Measurements from ENCODE around the gene PSMB7.
A peak's percentile ranks its signal among the peaks of the same experiment; 100 is the strongest.

Gene PSMB7

DNA sequence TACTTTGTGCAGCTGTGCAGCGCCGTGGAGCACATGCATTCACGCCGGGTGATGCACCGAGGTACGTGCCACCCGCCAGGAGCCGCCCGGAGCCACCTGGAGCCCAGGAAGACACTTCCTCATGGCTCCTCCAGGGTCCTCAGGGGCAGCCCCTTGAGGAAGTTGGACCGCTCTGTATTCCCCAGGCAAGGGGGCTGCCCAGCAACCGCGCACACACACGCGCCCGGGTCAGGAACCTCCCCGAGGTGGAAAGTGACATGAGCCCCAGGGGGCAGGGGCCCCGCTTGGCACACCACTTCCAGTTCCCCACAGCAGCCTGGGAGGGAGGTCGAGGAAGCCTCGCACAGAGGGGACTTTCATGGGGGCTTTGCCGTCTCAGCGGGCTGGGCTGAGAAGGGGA lies 88.9 kb downstream of the PSMB7 start:
- H3K27me3 Mint-ChIP-seq: no peaks in the 10 kb centered on the region
- peaks cover 39% of the 10 kb centered on the region for H3K4me1 Mint-ChIP-seq (ENCODE audit: low read depth)
- H3K9me3 Mint-ChIP-seq: no peaks in the 10 kb centered on the region
- H3K4me3 Mint-ChIP-seq: no peak overlapping the region
- H3K36me3 Mint-ChIP-seq (ENCODE audit: low read depth): peaks cover 100% of the 10 kb centered on the region
- no peak overlapping the region for H3K27ac Mint-ChIP-seq
- intact Hi-C loops (cut with micrococcal nuclease): no loop called here

DNA sequence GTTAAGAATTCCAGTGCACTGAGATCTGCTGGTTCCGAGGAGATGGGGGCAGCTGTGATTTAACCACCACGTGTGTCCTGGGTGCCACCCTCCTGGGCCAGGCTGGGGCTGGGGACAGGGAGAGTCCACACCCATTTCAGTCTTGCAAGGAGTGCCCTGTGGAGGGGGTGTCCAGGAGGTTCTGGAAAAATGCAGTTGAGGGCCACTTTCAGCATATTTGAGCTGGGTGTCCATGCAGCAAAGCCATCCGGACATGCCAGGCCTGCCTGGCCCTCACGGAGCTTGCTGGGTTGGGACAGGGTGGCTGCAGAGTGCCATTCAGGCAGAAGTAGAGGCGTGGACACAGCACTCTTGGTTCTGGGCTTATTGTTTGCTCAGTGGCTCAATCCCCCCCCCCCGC lies 89.4 kb downstream of the PSMB7 start:
- H3K27me3 Mint-ChIP-seq: no peaks in the 10 kb centered on the region
- intact Hi-C loops (cut with micrococcal nuclease): no loop called here
- peak overlapping the region; percentile 69 for H3K27ac Mint-ChIP-seq

DNA sequence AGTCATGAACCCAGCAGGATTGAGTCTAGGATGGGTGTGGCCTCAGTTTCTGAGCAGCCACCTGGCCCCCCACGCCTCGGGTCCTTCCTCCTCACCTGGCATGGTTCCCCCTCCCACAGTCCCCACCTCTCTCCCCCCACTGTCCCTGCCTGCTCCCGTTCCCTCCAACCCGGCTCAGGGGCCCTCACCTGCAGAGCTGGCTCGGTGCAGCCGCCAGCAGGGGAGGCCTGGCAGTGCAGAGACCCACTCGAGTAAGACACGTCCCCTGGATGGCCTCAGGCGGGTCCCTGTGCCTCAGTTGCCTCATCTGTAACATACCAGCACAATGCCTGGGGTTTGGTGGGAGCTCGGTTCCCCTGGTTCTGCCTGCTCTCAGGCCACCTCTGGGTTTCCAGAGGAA lies 91.3 kb downstream of the PSMB7 start:
- intact Hi-C loops (cut with micrococcal nuclease): no loop called here
- peak overlapping the region; percentile 69 for H3K27ac Mint-ChIP-seq
- no peak overlapping the region for H3K4me3 Mint-ChIP-seq
- peaks cover 100% of the 10 kb centered on the region for H3K36me3 Mint-ChIP-seq (ENCODE audit: low read depth)
- no peaks in the 10 kb centered on the region for H3K27me3 Mint-ChIP-seq
- peaks cover 62% of the 10 kb centered on the region for H3K4me1 Mint-ChIP-seq (ENCODE audit: low read depth)
- no peaks in the 10 kb centered on the region for H3K9me3 Mint-ChIP-seq

More for the DNA sequence above, 89.4 kb downstream of the PSMB7 start:
- H3K4me1 Mint-ChIP-seq (ENCODE audit: low read depth): peaks cover 45% of the 10 kb centered on the region
- no peaks in the 10 kb centered on the region for H3K9me3 Mint-ChIP-seq
- H3K4me3 Mint-ChIP-seq: no peak overlapping the region
- peaks cover 100% of the 10 kb centered on the region for H3K36me3 Mint-ChIP-seq (ENCODE audit: low read depth)

DNA sequence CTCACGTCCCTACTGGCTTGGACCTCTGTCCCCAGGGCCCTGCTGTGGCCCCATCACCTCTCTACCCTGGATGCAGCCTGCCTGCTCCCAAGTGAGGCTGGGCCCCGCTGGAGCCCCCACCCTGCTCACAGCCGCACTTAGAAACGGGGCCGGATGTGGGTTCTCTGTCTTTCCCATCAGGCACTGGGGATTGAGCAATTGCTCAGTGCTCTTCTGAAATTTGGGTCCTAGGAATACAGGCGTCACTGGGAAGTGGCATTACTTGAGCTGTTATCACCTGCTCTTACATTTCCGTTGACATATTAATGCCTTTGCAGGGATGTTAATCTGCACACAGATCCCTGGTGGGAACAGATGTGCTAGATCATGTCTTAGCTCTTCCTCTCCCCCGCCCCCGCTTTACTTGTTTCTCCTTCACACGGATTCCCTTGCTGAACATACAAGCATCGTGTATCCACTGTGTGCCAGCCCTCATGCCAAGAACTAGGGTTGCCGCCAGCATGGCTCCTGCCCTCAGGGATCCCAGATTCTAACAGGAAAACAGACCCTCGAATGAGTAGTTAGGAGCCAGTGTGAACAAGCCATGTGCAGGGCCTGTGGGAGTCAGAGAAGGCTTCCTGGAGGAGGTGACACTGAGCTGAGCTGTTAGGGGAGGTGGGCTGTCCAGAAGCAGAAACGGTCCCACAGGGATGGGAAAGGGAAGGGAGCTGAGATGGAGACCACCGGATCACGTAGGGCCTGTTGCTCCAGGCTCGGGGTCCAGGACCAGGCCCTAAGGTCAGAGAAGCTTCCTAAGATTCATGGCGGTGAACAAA lies 92.4 kb downstream of the PSMB7 start:
- no peaks in the 10 kb centered on the region for H3K27me3 Mint-ChIP-seq
- H3K9me3 Mint-ChIP-seq: no peaks in the 10 kb centered on the region
- H3K4me1 Mint-ChIP-seq (ENCODE audit: low read depth): peaks cover 62% of the 10 kb centered on the region
- H3K27ac Mint-ChIP-seq: peak overlapping the region; percentile 47
- intact Hi-C loops (cut with micrococcal nuclease): no loop called here
- H3K4me3 Mint-ChIP-seq: no peak overlapping the region
- peaks cover 100% of the 10 kb centered on the region for H3K36me3 Mint-ChIP-seq (ENCODE audit: low read depth)

- peaks cover 62% of the 10 kb centered on the region for H3K4me1 Mint-ChIP-seq (ENCODE audit: low read depth)
- no peak overlapping the region for H3K4me3 Mint-ChIP-seq
- intact Hi-C loops (cut with micrococcal nuclease): no loop called here
- H3K36me3 Mint-ChIP-seq (ENCODE audit: low read depth): peaks cover 100% of the 10 kb centered on the region
- no peaks in the 10 kb centered on the region for H3K9me3 Mint-ChIP-seq
- H3K27me3 Mint-ChIP-seq: no peaks in the 10 kb centered on the region
- peak overlapping the region; percentile 47 for H3K27ac Mint-ChIP-seq
Measured at GRCh38 chr9:124321935-124322334, 93.3 kb downstream of the PSMB7 start.

DNA sequence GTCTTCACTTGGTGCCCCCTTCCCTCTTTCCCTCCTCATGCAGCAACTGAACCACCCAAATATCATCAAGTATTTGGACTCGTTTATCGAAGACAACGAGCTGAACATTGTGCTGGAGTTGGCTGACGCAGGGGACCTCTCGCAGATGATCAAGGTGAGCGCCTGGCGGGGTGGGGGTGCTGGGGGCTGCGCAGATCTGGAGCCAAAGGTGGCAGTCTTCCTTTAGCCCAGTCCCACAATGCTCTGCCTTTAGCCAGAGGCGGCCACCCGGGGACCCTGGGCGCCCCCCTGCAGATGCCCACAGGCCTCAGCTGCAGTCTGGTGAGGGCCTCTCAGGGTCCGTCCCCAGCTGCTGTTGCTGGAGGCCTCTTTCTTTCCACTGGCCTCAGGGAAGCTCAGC lies 93.8 kb downstream of the PSMB7 start:
- no peak overlapping the region for H3K27ac Mint-ChIP-seq
- H3K36me3 Mint-ChIP-seq (ENCODE audit: low read depth): peaks cover 100% of the 10 kb centered on the region
- no peaks in the 10 kb centered on the region for H3K27me3 Mint-ChIP-seq
- no peaks in the 10 kb centered on the region for H3K9me3 Mint-ChIP-seq
- intact Hi-C loops (cut with micrococcal nuclease): no loop called here
- H3K4me1 Mint-ChIP-seq (ENCODE audit: low read depth): peaks cover 62% of the 10 kb centered on the region
- no peak overlapping the region for H3K4me3 Mint-ChIP-seq

DNA sequence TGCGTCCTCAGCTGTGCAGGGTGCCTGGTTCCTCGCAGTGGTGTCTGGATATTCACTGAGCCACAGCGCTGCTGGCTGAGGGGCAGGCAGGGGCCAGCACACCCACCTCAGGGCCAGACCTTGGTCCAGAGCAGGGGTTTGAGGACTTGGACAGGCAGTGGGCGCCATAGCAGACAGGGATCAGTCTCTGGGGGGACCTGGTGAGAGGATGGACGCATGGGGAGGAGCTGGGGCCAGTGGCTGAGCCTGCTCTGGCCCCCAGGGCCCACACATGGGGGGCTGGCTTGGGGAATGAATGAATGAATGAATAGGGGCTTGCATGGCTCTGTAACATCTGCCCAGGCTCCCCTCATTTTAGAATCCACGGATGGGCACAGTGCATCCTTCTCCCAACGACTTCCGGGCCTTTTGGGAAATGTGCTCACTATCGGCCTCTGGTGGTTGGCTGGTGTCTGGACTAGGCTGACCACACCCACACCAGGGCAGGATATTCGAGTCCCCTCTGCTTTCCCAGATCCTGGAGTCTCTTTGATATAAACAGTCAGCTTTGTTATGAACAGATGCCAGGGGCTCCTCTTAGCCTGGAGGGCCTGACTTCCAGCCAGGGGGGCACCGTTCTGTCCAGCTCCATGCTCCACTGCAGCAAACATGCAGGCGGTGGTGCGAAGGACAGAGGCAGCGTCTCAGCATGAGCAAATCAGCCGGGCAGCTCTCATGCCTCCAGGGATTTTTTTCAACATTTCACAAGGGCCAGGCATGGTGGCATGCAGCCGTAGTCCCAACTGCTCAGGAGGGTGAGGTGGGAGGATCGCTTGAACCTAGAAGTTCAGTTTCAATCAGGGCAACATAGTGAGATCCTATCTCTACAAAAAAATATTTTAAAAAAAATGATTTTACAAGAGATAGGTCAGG lies 94.9 kb downstream of the PSMB7 start:
- H3K36me3 Mint-ChIP-seq (ENCODE audit: low read depth): peaks cover 100% of the 10 kb centered on the region
- intact Hi-C loops (cut with micrococcal nuclease): loop anchor here (1.0 kb wide), 1 partner anchor 193 kb away; no protein-coding TSS in a partner anchor
- no peaks in the 10 kb centered on the region for H3K27me3 Mint-ChIP-seq
- H3K9me3 Mint-ChIP-seq: no peaks in the 10 kb centered on the region
- no peak overlapping the region for H3K4me3 Mint-ChIP-seq
- peaks cover 61% of the 10 kb centered on the region for H3K4me1 Mint-ChIP-seq (ENCODE audit: low read depth)
- no peak overlapping the region for H3K27ac Mint-ChIP-seq

DNA sequence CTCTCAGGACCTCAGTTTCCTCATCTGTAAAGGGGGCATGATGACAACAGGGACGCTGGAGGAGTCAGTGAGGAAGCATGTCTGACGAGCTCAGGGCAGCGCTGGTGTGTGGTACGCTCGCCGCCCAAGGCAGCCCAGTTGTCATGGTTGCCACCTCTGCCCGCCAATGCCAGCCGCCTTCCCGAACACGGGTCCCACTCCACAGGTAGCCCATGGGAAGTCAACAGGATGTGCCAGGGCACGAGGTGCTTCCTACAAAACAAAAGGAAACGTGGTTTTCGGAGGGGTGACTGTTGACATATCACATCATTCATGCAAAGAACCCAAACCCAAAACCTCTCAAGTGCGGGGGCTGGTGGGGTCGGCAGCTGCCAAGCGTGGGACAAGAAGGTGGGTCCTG lies 99.4 kb downstream of the PSMB7 start:
- H3K36me3 Mint-ChIP-seq (ENCODE audit: low read depth): peaks cover 100% of the 10 kb centered on the region
- no peak overlapping the region for H3K4me3 Mint-ChIP-seq
- H3K9me3 Mint-ChIP-seq: no peaks in the 10 kb centered on the region
- no peaks in the 10 kb centered on the region for H3K27me3 Mint-ChIP-seq
- no peak overlapping the region for H3K27ac Mint-ChIP-seq
- intact Hi-C loops (cut with micrococcal nuclease): no loop called here
- H3K4me1 Mint-ChIP-seq (ENCODE audit: low read depth): peaks cover 28% of the 10 kb centered on the region

GRCh38 chr9:124313940-124314339 lies 101.3 kb downstream of the PSMB7 start:
- intact Hi-C loops (cut with micrococcal nuclease): no loop called here
- Mint-ChIP-seq H3K4me3 (no peak overlapping the region), H3K4me1 (ENCODE audit: low read depth) (peaks cover 10% of the 10 kb centered on the region), H3K9me3 (no peaks in the 10 kb centered on the region), H3K27me3 (no peaks in the 10 kb centered on the region), H3K36me3 (ENCODE audit: low read depth) (peaks cover 100% of the 10 kb centered on the region), H3K27ac (no peak overlapping the region)

DNA sequence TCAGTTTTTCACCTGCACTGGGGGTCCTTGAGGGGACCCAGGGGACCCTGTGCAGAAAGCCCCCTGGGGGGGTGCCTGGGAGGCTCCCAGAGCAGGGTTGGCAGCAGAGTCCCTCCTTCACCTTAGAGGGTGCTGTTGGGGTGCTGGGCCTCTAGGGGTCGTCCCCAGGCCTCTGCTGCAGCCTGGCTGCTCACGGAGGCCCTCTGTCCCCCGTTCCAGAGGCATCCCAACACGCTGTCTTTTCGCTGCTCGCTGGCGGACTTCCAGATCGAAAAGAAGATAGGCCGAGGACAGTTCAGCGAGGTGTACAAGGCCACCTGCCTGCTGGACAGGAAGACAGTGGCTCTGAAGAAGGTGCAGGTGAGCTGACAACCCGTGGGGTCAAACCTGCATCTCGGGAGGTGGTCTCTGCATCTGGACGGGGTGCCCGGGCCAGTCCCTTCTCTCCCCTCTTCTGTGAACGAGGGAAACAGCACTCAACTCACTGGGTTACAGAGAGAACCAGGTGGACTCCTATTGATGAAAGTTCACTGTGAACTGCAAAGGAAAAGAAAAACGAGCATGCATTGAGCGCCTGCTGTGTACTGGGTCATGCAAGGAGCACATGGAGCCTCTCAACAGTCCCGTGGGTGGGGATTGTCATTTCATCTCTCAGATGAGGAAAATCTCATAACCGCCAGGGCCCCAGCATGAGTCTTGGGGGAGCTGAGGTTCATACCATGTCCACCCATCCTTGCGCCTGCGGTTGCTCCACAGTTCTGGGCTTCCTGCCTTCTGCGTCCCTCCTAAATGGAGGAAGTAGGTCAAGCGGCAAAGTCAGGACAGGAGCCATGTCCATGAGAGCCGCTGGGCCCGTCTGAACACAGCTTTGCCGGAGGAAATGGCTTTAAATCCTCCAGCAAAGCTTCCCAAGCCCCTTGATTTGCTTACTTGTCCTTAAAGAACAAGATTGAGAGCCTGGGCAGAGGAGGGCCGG lies 102.7 kb downstream of the PSMB7 start:
- H3K27me3 Mint-ChIP-seq: no peaks in the 10 kb centered on the region
- peak overlapping the region; percentile 39 for H3K27ac Mint-ChIP-seq
- H3K4me1 Mint-ChIP-seq (ENCODE audit: low read depth): peaks cover 10% of the 10 kb centered on the region
- H3K36me3 Mint-ChIP-seq (ENCODE audit: low read depth): peaks cover 100% of the 10 kb centered on the region
- H3K9me3 Mint-ChIP-seq: no peaks in the 10 kb centered on the region
- no peak overlapping the region for H3K4me3 Mint-ChIP-seq
- intact Hi-C loops (cut with micrococcal nuclease): no loop called here

- Mint-ChIP-seq H3K36me3 (ENCODE audit: low read depth) (peaks cover 100% of the 10 kb centered on the region), H3K27me3 (no peaks in the 10 kb centered on the region), H3K9me3 (no peaks in the 10 kb centered on the region), H3K4me3 (no peak overlapping the region), H3K27ac (no peak overlapping the region), H3K4me1 (ENCODE audit: low read depth) (peaks cover 14% of the 10 kb centered on the region)
- intact Hi-C loops (cut with micrococcal nuclease): no loop called here
Measured at GRCh38 chr9:124311283-124311682, 104.0 kb downstream of the PSMB7 start.

DNA sequence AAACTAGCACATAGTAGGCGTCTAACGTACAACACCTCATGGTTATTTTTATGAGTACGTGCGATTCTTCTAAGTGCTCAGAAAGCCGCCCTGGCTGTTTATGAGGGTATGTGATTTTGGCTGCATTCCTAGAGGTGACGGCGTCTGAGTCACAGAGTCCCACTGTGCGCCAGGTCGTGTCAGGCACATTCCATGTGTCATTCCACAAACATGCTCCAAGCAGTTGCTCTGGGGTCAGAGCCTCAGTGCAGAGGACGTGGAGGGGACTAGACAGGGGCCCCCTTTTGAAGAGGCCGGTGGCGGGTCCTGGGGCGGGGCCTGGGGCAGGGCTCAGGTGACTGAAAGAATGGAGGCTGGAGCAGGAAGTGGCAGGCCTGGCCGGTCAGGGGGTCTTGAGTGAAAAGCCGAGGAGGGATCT lies 105.6 kb downstream of the PSMB7 start:
- Mint-ChIP-seq H3K36me3 (ENCODE audit: low read depth) (peaks cover 100% of the 10 kb centered on the region), H3K27me3 (no peaks in the 10 kb centered on the region), H3K9me3 (no peaks in the 10 kb centered on the region), H3K4me1 (ENCODE audit: low read depth) (peaks cover 24% of the 10 kb centered on the region), H3K4me3 (no peak overlapping the region), H3K27ac (no peak overlapping the region)
- intact Hi-C loops (cut with micrococcal nuclease): no loop called here
